T-helper 1 cell (primary cell): ENCODE data around the gene OR1E2.
"Not testable (repeated sequence)": the region's sequence is repeated elsewhere in the genome, so short reads cannot be mapped to it uniquely, and the experiment has no call there.

Experiments used
- DNase-seq, 5 donors: peaks; one replicate each; pipeline ENCODE4 v3.0.0-alpha.2; 2012 to 2020
- total RNA-seq, 4 donors: gene quantifications; one replicate each; lab custom pipeline; 2026; lab: John Stamatoyannopoulos, UW

Gene OR1E2, protein sequence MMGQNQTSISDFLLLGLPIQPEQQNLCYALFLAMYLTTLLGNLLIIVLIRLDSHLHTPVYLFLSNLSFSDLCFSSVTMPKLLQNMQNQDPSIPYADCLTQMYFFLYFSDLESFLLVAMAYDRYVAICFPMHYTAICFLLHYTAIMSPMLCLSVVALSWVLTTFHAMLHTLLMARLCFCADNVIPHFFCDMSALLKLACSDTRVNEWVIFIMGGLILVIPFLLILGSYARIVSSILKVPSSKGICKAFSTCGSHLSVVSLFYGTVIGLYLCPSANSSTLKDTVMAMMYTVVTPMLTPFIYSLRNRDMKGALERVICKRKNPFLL
- 0 reads per million in 4 donors for total RNA-seq

DNA sequence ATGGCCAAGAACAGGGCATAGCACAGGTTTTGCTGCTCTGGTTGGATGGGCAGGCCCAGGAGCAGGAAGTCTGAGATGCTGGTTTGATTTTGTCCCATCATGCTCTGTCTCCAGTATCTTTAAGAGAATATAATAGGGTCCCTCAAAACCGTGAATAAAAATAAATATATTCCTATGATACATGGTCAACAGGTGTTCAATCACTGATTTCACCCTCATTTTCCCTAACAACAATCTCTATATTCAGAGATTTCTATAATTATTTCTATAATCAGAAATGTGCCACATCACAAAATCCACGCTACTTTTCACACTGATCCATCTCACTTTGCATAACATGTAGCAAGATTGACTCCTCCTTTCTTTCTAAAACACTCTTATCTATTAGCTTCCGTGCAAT is at the start of gene OR1E2:
Gene OR1E2 (minus strand): TSS at position 101 of the 400 bp plus-strand sequence. CDS start 0 bp downstream, at position 101.
- DNase-seq: no peak

DNA sequence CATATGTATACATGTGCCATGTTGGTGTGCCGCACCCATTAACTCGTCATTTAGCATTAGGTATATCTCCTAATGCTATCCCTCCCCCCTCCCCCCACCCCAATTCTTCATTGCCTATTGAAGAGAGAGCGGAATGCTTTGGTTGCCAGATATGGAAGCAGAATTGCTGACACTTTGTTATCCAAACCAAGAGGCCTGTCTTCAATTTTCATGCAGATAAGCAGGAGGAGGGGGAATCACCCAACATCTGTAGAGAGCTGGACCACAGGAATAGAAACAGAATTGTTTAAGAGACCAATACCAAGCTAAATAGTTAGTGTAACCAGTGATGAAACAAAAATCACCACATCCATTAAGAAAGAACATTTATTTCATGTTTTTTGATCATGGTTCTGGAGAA is 49.2 kb upstream of the OR1E2 start:
- DNase-seq: no peak

DNA sequence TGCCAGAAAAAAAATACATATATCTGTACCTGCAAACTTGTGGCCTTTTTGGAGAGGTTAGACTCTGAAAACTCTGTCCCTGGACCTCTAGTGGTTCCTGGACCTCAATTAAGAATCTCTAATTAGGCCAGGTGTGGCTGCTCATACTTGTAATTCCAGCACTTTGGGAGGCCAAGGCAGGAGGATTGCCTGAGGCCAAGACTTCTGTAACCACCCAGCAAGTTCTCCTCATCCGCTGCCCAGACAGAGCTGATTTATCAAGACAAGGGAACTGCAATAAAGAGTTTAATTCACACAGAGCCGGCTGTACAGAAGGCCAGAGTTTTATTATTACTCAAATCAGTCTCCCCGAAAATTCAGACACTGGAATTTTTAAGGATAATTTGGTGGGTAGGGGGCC is 46.3 kb upstream of the OR1E2 start:
- DNase-seq: no peak

DNA sequence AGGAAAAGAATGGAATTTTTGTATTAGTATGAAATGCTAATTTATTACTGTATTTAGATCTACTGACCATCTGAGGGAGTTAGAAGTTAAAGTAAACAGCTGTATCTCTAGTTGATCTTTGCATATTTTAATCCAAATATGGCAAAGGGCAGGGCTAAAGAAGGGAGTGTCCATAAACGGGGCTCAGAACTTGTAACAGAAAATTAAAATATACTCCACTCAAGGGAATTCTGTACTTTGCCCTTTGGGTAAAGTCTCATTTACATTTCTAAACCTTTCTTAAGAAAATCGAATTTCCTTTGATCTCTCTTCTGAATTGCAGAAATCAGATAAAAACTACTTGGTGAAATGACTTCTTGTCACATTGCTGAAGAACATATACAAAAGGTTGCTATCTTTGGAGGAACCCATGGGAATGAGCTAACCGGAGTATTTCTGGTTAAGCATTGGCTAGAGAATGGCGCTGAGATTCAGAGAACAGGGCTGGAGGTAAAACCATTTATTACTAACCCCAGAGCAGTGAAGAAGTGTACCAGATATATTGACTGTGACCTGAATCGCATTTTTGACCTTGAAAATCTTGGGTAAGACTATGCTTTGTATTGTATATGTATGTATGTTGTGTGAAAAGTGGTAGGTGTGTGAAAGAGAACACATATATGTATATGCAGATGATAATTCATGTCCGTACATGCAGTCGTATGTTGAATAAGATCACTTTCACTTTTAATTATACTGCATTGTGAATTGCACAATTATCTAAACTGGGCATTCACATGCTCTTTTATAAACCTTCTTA is 42.4 kb upstream of the OR1E2 start, which contains the start of gene ASPA:
Gene ASPA (plus strand): TSS at position 186 of the 799 bp plus-strand sequence. CDS start 163 bp downstream, at position 349.
- no peak for DNase-seq

DNA sequence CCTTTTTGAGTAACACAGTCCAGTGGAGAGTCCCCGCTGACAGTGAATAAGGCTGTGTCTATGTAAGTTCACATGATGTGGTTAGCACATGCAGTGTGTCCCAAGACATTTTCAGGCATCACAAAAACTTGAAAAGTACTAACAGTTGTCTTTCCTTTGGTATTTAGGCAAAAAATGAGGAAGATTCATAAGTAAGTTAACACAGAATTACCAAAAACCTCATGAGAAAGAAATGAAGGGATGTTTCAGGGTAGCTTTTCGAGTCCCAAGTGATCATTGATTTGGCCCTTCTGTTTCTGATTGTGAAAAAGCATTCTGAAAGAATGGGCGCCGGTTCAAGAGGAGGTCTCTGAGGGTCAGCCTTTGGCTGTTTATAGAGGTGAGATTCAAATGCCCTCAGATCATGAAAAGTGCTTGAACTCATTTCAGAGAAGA is 41.6 kb upstream of the OR1E2 start:
- no peak for DNase-seq

DNA sequence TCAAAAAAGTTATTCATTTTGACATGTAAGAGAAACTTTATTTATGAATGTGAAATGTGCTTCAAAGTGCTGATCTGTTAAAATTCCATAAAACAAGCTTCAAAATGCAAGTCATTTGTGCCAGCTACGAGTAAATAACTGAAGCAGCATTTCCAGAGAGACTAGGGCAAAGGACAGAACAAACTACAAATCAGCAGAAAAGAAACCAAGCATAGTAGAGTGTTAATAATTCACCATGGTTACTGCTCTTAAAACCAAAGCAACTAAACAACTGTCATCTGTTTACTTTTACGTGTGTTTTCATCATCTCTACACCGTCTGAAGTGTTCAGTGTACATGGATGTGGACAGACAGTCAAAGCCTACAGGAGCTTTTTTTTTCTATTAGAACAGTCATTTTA is 40.6 kb upstream of the OR1E2 start:
- DNase-seq: no peak

DNA sequence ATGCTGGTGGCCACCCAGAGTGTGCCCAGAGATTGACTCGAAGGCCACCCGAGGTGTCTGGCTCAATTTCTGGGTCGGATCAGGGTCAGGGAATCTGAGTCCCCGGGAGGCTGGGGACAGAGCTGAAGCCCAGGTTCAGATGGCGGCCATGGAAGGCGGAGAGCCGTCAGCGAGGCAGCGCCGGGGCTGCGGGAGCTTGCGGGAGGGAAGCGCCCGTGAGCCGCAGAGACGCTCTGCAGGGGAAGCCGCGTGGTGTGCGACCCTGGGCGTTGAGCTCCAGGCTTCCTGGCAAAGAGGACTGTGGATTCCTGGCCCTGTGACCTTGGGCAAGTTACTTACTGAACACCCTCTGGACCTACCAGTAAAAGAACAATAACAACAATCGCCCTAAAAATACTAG is 38.5 kb upstream of the OR1E2 start:
- DNase-seq: no peak

DNA sequence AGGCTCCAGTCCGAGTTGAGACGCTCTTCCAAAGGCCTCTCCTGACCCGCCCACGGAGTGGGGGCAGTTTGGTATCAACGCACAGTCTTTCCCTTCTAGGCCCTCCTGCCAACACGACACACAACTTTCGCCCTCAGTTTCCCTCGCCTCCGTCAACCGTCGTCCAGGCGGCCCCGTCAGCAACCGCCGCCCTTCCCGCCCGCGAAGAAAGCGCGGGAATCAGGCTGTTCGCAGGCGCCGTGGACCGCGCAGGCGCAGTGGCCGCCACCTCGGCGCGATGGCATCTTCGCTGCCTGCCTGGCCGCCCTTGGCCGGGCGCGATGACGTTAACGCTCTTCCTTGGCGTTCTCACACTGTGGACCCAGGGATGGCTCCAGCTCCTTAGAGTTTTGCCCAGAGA is 38.0 kb upstream of the OR1E2 start, which contains the start of gene SPATA22:
Gene SPATA22 (minus strand): TSS at position 221 of the 400 bp plus-strand sequence. CDS start 2,494 bp downstream, outside the sequence.
- DNase-seq: no peak

DNA sequence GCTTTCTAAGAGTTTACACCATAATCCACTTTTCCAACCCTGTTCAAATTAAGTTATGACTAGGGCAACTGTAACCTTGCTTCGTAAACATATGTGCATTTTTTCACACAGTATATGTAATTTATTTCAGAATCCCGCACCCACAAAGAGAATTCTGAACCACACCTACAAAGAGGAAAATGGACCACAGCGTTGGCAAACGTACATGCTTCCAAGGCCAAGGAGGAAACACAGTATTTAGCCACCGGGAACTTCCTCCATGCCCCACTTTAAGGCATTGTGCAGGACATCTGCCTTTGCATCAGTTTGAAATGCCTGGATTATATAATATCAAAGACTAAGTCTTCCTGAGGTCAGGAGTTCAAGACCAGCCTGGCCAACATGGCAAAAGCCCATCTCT is 35.9 kb upstream of the OR1E2 start:
- DNase-seq: no peak

DNA sequence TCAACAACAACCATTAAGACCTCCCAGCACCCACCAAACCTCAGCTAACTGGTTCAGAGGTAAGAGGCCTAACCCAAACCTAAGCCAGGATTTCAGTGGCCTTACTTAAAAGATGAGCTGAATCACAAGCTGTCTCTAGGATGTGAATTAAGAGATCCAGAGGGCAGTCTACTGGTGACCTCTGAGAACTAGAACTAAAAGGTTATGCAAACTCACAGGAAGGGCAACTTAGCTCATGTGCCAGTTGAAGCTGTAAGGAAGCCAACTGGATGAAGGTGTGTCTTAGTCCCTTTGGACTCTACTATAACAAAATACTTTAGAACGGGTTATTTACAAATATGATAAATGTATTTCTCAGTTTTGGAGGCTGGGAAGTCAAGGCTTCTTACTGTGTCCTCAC is 32.7 kb upstream of the OR1E2 start:
- not testable (repeated sequence) for DNase-seq

DNA sequence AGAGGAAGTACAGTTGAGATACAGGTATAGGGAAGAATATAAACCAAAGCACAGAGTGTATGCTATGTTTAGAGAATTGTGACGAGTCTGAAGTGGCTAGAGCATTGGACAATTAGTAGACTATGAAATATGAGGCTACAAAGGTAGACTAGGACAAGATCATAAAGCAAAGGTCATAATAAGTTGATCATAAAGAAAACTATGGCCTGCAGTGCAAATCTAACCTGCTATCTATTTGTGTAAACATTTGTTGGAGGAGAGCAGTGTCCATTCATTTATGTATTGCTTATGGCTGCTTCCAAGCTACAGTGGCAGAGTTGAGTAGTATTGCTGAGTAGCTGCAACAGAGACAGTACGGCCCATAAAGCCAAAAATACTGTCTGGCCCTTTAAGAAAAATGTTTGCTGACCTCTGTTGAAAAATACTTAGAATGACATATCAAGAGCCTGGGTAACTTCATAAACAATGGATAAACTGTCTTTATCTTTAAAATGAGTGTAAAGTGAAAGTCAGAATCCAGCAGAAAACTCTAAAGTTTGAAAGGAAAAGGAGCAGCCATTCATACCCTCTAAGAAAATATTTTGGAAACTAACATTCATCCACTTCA is 14.5 kb upstream of the OR1E2 start:
- DNase-seq: no peak

DNA sequence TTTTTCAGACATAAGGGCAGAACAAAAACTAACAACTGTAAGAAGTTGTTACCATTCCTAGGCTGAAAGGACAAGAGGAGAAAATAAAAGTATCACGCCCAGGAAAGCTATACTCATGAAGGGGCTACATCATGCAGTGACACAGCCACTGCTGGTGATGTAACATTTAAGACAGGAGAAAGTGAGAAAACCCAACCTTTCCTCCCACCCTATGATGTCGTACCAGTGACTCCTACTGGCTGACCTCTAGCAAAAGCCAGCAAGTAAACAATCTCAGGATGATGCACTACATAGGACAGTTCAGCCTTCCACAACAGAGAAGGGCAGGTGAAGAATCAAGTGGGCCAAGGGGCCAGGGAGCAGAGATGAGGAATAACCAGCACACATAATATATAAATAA is 14.0 kb upstream of the OR1E2 start:
- DNase-seq: no peak

DNA sequence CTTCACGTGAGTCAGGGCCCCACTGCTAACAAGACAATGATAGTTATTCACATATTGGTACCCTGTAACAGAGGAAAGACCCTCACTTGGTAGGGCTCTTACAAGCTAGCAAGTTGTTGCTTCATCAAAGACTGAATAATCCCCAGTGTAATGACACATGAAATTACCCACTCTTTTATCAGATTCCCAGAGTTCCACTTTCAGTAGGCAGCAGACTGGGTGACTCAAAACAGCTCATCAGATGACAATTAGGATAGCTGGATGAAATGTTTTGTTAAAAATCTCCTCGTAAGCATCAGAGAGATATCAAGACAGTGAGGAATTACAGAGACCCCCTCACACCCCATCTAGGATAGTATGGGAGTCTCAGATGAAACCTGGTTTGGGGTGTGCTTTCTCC is 6.8 kb upstream of the OR1E2 start:
- DNase-seq: no peak

DNA sequence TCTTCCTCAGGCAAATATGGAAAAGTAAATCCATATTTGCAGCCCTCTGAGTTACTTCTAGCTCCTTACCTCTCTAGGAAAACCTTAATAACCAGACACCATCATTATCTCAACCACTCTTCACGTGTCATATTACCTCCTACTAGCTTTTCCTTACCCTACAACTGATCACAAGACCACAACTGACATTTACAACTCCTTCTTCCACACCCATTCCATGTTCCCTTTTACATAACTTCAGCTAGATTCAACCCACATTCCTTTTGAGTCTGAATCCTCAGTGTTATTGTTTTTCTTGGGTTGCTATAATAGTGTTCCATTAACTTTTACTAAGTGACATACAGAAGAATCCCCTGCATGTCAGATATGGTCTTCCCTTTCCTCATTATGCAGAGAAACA is 4.7 kb upstream of the OR1E2 start:
- no peak for DNase-seq

DNA sequence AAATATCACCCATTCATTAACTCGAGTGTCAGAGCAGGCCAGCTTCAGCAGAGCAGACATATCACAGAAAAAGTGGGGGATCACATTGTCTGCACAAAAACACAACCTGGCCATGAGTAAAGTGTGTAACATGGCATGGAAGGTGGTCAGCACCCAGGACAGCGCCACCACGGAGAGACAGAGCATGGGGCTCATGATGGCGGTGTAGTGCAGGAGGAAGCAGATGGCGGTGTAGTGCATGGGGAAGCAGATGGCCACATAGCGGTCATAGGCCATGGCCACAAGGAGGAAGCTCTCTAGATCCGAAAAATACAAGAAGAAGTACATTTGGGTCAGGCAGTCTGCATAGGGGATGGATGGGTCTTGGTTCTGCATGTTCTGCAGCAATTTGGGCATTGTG is 426 bp downstream of the OR1E2 start:
- not testable (repeated sequence) for DNase-seq

DNA sequence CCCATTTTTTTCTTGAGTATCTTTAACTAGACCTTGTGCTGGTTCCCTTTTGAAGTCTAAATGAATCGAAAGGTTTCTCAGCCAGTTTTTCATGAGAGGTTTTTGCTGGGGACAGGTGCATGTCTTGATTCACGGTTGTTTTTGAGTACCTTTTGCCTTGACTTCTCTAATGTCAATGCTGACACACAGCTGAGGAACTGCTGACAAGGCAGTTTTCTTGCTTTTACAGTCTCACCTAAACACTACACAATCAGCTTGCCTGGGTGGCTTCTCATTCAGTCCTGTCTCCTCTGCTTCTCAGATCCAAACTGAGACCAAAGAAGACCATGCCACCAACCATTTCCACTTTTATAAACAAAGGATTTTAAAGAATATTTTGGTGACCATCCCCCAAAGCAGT is 15.4 kb downstream of the OR1E2 start:
- DNase-seq: no peak

DNA sequence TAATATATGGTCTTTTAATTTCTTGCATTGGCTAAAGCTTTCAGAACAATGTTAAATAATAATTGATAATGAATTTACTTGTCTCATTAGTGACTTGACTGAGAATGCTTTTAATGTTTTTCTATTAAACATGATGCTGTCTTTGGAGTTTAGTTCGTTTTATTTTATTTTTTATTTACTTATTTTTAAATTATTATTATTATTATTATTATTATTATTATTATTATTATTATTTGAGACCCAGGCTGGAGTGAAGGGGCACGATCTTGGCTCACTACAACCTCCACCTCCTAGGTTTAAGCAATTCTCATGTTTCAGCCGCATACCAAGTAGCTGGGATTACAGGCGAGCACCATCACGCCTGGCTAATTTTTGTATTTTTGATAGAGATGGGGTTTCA is 18.0 kb downstream of the OR1E2 start:
- DNase-seq: no peak

DNA sequence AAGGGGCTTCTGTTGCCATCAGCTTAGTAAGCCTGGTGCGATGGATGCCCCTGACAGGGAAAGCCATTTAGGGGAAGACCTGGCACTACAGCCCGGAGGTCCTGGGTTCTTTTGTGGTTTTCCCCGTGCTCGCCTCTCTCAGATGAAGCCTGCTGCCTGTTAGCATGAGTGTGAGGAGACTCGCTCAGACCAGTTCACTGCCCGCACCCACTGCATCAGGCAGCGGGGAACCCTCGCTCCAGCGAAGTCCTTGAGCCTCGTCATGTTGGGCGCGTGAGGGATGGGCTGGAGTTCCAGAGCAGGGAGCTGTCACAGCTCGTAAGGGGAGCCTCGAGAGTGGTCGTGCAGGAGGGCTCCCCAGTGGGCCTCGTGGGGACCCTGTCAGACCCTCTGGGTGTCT is 21.4 kb downstream of the OR1E2 start:
- not testable (repeated sequence) for DNase-seq

DNA sequence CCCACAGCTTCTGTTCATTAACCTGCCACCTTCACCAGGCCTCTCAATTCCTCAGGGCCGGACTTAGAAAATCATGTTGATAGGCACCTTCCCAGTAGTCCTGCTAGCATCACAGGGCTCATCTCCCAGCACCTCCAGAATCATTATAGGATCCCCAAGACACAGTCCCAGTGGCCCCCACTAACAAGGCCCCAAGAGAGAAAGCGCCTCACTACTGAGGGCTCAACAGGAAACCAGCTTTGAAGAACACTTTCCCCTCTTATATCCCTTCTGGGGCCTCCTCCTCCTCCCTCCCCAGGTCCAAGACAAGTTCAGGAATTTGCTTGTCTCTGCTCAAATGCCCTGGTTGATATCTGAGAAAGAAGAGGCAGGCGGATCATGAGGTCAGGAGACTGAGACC is 22.6 kb downstream of the OR1E2 start, which contains the start of gene OR3A3:
Gene OR3A3 (plus strand): TSS at position 301 of the 400 bp plus-strand sequence.
- DNase-seq: no peak

DNA sequence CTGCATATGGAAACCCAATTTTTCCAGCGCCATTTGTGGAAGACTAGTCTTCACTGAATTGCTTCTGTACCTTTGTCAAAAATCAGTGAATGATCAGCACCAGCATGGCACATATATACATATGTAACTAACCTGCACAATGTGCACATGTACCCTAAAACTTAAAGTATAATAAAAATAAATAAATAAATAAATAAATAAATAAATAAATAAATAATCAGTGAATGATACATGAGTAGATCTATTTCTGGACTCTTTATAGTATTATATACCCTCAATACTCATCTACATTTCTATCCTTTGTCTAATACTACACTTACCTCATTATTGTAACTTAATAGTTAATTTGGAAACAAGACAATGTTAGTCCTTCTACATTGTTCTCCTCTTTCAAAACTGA is 29.8 kb downstream of the OR1E2 start:
- not testable (repeated sequence) for DNase-seq

DNA sequence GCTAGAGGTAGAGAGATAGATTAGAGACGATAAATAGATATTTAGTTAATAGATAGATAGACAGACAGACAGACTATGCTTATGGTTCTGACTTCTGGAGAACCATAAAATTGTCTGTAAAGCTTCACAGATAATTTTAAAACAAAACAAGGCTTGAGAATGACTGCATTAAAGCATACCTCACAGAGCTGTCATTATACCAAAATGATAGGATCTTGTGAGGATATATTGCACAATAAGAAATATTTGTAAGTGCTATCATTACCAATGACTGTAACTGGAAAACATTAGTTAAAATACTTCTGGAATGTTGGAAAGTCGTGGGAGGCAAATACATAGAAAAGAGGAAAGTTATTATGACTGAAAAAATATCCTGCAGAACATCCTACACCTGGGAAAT is 31.9 kb downstream of the OR1E2 start:
- DNase-seq: no peak

DNA sequence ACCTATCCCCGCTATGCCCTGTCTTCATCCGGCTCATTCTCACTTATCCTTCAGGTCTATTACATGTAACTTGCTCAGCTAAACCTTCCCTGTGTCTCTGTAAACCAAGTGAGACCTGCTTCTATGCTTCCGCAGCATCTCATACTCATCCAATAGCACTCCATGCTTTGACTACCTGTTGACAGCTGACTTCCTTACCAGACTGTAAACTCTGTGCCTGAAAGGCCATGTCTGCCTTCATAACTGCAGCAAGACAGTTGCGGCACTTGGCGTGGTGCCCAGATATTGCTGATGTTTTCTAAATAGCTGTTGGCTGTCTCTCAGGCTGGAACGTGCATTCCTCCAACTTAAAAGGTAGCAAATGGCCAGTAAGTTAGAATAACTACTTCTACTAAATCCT is 33.6 kb downstream of the OR1E2 start:
- no peak for DNase-seq

DNA sequence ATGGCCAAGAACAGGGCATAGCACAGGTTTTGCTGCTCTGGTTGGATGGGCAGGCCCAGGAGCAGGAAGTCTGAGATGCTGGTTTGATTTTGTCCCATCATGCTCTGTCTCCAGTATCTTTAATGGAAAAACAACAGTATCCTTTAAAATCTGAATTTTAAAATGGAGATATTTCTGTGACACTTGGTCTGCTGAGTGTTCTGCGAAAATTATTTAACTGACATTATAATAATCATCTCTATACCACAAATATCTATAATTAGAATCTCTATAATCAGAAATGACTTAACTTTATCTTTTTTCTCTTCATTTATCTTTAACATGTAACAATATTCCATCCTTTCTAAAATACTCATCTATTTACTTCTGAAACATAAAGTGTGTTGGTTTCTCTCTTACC is 35.3 kb downstream of the OR1E2 start, which contains the start of gene OR1E1:
Gene OR1E1 (minus strand): TSS at position 101 of the 400 bp plus-strand sequence. CDS start 0 bp downstream, at position 101.
- DNase-seq: no peak
